T-helper 2 cell treated with Interferon-gamma antibody and Interleukin-4, amounts not matched to agents 5 μg/mL and 100 μg/mL, for 36 hours (primary cell): ENCODE measurements around the gene MYO1D.

Experiments used
- DNase-seq: peaks from one replicate; pipeline ENCODE4 v3.0.0; 2021; ENCODE audit warnings: low spot score
- H3K27ac Mint-ChIP-seq: one replicate; pipeline ENCODE4 v1.8.0; 2021; ENCODE audit warnings: mild to moderate bottlenecking, mixed read lengths
- H3K27me3 Mint-ChIP-seq: one replicate; pipeline ENCODE4 v1.8.0; 2021; ENCODE audit warnings: low read depth, mixed read lengths
- H3K36me3 Mint-ChIP-seq: one replicate; pipeline ENCODE4 v1.8.0; 2021; ENCODE audit warnings: low read depth, mixed read lengths
- H3K4me1 Mint-ChIP-seq: one replicate; pipeline ENCODE4 v1.8.0; 2021; ENCODE audit warnings: low read depth, mixed read lengths
- H3K4me3 Mint-ChIP-seq: one replicate; pipeline ENCODE4 v1.8.0; 2022; ENCODE audit warnings: mild to moderate bottlenecking, moderate library complexity, mixed read lengths
- H3K9me3 Mint-ChIP-seq: one replicate; pipeline ENCODE4 v1.8.0; 2021; ENCODE audit warnings: mixed read lengths

MYO1D gene

DNA sequence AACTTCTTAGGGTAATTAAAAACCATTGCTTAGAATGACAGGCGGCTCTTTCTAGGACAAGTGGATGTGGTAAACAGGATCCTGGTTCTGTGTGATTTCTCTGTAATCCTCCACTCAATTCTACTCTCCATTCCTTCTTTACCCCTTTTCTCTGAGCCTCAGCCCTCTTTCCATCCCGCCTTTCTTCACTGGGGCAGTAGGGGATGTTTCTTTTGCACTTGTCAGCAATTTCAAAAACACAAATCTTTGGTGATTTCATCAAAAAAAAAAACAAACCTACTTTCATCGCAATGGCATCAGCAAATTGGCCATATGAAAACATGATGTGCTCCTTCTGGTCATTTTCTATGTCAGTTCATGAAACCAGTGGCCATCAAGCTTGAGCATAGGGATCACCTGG is 285.5 kb downstream of the MYO1D start:
- peaks cover 7% of the 10 kb centered on the region for H3K4me1 Mint-ChIP-seq
- no peak overlapping the region for H3K27ac Mint-ChIP-seq
- H3K9me3 Mint-ChIP-seq, result no peaks in the 10 kb centered on the region
- H3K4me3 Mint-ChIP-seq, result no peak overlapping the region
- DNase-seq, result no peak
- H3K27me3 Mint-ChIP-seq, result no peaks in the 10 kb centered on the region
- no peaks in the 10 kb centered on the region for H3K36me3 Mint-ChIP-seq

DNA sequence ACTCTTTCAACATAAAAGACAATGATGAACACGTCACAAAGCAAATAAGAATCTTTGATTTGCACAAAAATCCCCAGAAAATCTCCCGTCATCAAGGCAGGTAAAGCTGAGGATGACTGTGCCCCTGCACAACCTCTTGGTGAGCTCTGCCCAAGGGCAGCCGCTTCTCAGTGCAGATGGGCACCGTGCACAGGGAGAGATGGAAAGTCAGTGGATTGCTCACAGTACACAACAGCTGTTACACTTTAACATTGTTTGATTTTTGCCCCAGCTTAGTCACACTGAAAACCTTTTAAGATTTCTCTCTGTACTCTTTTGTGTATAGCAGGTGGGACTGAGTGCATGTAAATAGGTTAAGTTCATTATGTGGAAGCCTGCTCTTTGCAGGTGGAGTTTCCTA is 285.9 kb downstream of the MYO1D start:
- Mint-ChIP-seq H3K4me3 (no peak overlapping the region), H3K9me3 (no peaks in the 10 kb centered on the region), H3K27me3 (no peaks in the 10 kb centered on the region), H3K4me1 (peaks cover 7% of the 10 kb centered on the region), H3K36me3 (no peaks in the 10 kb centered on the region), H3K27ac (no peak overlapping the region)
- DNase-seq, result no peak

DNA sequence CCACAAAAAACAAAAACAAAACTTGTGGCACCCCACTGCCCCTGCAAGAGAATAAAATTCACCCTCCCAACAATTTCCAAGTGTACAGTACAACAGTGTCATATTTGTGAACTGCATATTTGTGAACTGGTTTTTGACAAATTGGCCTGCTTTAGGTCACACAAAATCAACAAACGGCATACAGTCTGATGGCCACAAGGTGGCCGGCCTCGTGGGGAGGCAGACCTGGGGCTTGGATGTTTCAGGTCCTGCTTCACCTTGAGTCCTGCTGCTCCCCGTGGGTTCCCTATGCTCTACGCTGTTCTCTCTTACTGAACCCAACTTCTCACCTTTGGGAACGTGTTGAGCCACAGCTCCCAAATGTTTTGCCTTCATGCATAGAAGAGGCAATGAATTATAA is 287.9 kb downstream of the MYO1D start:
- no peak for DNase-seq
- no peaks in the 10 kb centered on the region for H3K4me1 Mint-ChIP-seq
- H3K27me3 Mint-ChIP-seq, result no peaks in the 10 kb centered on the region
- no peaks in the 10 kb centered on the region for H3K9me3 Mint-ChIP-seq
- H3K36me3 Mint-ChIP-seq, result no peaks in the 10 kb centered on the region
- no peak overlapping the region for H3K27ac Mint-ChIP-seq
- H3K4me3 Mint-ChIP-seq, result no peak overlapping the region

DNA sequence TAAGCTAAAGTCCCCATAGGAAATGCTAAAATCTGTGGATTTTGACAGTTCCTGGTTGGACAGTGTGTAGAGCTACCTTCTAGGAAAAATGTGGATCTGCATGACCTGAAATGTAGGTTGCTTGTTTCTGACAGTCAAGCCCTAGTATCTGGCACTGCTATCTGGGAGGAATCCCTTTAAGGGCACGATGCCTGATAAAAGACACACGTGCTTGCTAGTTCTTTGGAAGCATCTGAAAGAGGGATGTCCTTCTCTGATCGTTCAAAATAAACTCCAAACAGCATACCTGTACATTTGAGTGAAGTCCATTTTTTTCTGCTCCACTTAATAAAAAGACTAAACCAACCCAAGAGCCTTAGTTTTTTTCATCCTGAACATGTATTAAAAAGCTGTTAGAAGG is 288.8 kb downstream of the MYO1D start:
- no peaks in the 10 kb centered on the region for H3K27me3 Mint-ChIP-seq
- H3K4me3 Mint-ChIP-seq, result no peak overlapping the region
- H3K36me3 Mint-ChIP-seq, result peaks cover 2% of the 10 kb centered on the region
- no peaks in the 10 kb centered on the region for H3K4me1 Mint-ChIP-seq
- peaks cover 5% of the 10 kb centered on the region for H3K9me3 Mint-ChIP-seq
- no peak for DNase-seq
- H3K27ac Mint-ChIP-seq, result no peak overlapping the region

DNA sequence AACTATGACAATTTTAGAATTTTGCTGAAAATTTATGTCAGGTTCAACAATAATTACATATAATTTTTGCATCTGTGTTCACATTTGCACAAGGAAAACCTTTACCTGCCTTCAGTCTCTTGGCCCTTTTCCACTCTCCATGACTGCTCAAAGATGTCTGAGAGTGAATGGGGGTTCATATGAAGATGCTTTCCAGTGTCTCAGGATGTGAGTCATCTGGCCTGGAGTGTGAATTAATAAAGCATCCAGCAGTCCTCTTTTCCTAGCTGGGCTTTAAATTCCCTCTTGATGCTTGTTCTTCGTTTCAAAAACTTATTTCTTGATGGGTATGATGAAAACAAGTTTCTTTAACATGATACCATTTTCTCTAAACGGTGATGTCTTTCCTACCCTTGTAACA is 290.3 kb downstream of the MYO1D start:
- H3K27ac Mint-ChIP-seq, result no peak overlapping the region
- H3K4me1 Mint-ChIP-seq, result no peaks in the 10 kb centered on the region
- peaks cover 7% of the 10 kb centered on the region for H3K36me3 Mint-ChIP-seq
- H3K4me3 Mint-ChIP-seq, result no peak overlapping the region
- peaks cover 15% of the 10 kb centered on the region for H3K9me3 Mint-ChIP-seq
- DNase-seq, result no peak
- H3K27me3 Mint-ChIP-seq, result no peaks in the 10 kb centered on the region

DNA sequence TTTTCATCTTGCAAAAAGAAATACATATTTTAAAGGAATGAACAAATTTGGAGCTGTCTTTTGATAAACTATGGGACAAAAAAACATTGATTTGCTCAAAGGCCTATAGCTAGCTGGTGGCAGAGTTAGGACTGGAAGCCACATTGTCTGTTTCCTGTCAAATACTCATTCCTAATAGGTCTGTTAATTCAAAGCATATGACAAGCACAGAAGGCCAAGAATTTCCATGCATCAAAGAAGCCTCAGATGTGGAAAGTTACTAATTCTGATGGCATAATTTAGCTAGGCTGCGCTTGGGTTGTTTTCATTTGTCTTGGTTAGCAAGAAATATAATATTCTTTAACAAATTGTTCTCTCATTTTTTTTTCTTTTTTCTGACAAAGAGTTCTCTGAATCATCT is 292.1 kb downstream of the MYO1D start:
- no peak overlapping the region for H3K27ac Mint-ChIP-seq
- H3K4me3 Mint-ChIP-seq, result no peak overlapping the region

DNA sequence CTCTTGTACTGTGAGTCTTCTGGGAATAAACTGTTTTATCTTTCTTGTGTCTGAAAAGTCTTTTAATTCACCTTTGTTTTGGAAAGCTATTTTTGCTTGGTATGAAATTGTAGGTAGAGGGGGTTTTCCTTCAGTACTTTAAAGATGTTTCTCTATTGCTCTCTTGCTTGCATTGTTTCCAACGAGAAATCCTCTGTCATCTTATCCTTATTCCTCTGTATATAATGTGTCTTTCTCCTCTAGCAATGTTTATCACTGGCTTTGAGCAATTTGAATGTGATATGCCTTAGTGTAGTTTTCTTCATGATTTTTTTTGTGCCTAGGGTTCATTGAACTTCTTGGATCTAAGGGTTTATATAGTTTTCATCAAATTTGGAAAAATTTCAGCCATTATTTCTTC is 293.9 kb downstream of the MYO1D start:
- no peak overlapping the region for H3K4me3 Mint-ChIP-seq
- peaks cover 30% of the 10 kb centered on the region for H3K9me3 Mint-ChIP-seq
- H3K36me3 Mint-ChIP-seq, result peaks cover 9% of the 10 kb centered on the region
- no peaks in the 10 kb centered on the region for H3K4me1 Mint-ChIP-seq
- H3K27ac Mint-ChIP-seq, result no peak overlapping the region
- DNase-seq, result no peak
- H3K27me3 Mint-ChIP-seq, result peaks cover 9% of the 10 kb centered on the region

More for the DNA sequence above, 292.1 kb downstream of the MYO1D start:
- H3K9me3 Mint-ChIP-seq, result peaks cover 26% of the 10 kb centered on the region
- DNase-seq, result no peak
- H3K36me3 Mint-ChIP-seq, result peaks cover 9% of the 10 kb centered on the region
- no peaks in the 10 kb centered on the region for H3K4me1 Mint-ChIP-seq
- H3K27me3 Mint-ChIP-seq, result peaks cover 5% of the 10 kb centered on the region

DNA sequence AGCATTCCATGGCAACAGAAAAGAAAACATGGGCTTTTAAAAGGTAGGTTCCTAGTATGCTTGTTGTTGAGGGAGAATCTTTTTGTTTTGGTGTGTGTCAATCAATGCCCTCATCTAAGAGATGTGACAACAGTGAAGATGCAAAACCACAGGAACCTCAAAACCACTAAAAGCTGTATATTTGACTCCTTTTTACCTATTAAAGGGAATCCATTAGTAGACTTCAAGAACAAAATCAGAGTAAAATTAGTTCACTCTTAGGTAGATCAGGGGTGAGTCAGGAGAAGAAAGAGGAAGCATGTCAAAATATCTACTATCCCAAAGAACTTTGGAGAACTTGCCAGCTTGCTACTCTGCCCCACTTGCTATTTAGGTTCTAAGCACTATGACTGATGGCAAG is 301.1 kb downstream of the MYO1D start:
- Mint-ChIP-seq H3K36me3 (no peaks in the 10 kb centered on the region), H3K27me3 (peaks cover 4% of the 10 kb centered on the region), H3K4me1 (peaks cover 14% of the 10 kb centered on the region), H3K27ac (no peak overlapping the region), H3K4me3 (no peak overlapping the region), H3K9me3 (peaks cover 7% of the 10 kb centered on the region)
- no peak for DNase-seq

DNA sequence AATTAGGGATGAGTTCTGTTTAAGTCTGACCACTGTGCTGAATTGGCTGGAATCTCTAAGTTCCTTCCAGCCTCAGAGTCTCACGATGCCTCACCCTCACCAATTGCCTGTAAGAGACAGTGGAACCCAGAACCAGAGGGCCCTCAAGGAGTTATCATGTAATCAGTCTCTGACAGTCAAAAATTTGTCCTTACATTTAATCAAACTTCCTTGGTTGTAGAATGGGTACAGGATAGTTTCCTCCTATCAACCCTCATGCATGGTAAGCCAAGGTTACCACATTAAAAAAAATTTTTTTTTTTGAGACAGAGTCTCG is 306.9 kb downstream of the MYO1D start:
- Mint-ChIP-seq H3K9me3 (no peaks in the 10 kb centered on the region), H3K36me3 (no peaks in the 10 kb centered on the region), H3K4me1 (peaks cover 6% of the 10 kb centered on the region), H3K27ac (no peak overlapping the region), H3K27me3 (no peaks in the 10 kb centered on the region), H3K4me3 (no peak overlapping the region)
- DNase-seq, result no peak

DNA sequence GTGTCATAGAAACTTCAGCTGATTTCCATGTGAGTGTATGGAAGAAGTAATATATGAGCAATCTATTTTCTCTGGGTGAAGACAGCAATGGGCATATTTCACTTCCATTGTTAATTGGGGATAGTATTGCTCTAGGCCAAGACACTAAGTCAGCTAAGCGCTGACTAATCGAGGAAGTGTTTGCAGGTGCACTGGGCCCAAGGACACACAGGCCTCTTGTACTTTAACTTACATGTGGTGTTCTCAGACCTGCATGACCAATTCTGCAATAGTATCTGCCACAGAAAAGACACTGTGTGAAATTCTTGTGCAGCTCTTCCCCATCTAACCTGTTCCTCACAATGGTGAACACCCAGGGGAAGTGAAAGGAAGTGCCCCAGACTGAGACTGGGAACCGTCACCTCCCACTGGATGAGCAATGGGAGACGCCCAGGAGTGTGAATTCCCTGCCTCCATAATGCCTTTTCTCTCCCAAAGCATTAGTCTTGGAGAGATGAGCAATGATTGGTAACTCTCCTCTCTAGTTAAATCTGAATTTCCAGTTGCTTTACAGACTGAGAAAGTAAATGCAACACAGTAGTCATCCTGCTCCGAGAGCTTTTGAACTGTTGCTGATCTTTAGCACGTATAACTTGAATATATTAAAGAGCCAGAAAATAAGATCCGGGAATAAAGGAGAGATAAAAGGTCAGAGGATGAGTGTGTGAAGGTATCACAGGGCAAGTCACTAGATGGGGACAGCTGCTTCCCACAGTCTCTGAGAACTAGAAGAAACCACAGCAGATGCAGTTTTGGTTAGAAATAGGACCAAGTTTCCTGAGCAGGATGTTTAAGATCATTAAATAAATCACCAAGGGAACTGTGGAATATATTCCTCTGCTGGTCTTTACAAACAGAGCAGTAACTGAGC is 307.5 kb downstream of the MYO1D start:
- H3K4me3 Mint-ChIP-seq, result no peak overlapping the region
- H3K27ac Mint-ChIP-seq, result no peak overlapping the region
- H3K9me3 Mint-ChIP-seq, result no peaks in the 10 kb centered on the region
- DNase-seq, result no peak
- no peaks in the 10 kb centered on the region for H3K36me3 Mint-ChIP-seq
- peaks cover 5% of the 10 kb centered on the region for H3K4me1 Mint-ChIP-seq
- H3K27me3 Mint-ChIP-seq, result no peaks in the 10 kb centered on the region

DNA sequence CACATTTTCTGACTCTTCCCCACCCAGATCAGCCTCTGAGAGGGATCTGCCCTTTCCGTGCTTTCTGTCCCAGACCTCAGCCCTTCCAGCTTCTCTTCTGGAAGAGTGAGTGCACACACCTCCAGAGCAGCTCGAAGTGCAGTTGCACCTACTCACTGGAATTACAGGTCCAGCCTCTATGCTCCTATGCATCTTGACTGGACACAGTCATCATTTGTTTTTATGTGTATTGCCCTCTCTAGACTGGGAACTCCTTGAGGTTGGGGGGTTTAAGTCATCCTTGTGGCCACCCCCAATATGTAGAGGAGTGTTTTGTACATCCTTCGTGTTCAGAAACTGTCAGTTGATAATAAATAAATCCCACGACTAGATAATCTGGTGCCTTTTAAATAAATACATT is 308.2 kb downstream of the MYO1D start:
- DNase-seq, result no peak
- no peaks in the 10 kb centered on the region for H3K36me3 Mint-ChIP-seq
- no peaks in the 10 kb centered on the region for H3K27me3 Mint-ChIP-seq
- H3K9me3 Mint-ChIP-seq, result no peaks in the 10 kb centered on the region
- H3K27ac Mint-ChIP-seq, result no peak overlapping the region
- H3K4me3 Mint-ChIP-seq, result no peak overlapping the region
- peaks cover 10% of the 10 kb centered on the region for H3K4me1 Mint-ChIP-seq

DNA sequence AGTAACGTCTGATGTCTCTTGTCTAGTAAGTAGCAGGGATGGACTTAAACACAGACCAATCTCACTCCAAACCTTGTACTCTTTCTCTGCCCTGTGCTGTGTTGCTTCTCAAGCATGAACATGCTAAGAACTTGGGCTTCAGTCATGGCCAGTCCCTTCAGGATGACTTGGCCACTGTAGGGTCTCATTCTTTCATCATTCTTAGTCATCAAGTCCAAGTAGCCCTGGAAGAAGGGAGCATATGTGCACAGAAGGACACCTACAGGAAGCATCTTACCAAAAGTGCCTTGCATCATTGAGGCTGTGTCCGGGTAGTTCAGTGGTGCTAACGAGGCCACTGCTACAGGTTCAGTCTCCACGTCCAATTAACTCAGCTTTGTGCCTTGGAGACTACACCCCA is 309.4 kb downstream of the MYO1D start:
- Mint-ChIP-seq H3K9me3 (no peaks in the 10 kb centered on the region), H3K27ac (no peak overlapping the region), H3K4me1 (peaks cover 10% of the 10 kb centered on the region), H3K36me3 (no peaks in the 10 kb centered on the region), H3K4me3 (no peak overlapping the region), H3K27me3 (no peaks in the 10 kb centered on the region)
- DNase-seq, result no peak

DNA sequence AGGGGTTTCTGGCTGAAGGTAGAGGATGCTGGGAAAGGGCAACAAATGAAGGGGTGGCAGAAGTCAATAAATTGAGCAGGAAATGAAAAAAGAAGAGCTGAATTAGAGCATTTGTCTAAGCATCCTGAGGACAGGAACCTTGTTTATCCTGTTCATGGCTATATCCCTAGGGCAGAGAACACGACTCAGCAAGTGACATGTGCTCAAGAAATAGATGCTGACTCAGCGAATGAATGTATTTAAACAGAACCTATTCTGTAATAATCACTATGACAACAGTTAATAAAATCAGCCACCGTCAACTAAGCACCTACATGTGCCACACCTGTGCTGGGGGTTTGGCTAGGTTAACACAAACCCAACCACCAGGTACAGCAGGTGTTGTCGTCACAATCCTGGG is 309.8 kb downstream of the MYO1D start:
- no peak for DNase-seq
- no peaks in the 10 kb centered on the region for H3K27me3 Mint-ChIP-seq
- no peak overlapping the region for H3K27ac Mint-ChIP-seq
- H3K9me3 Mint-ChIP-seq, result no peaks in the 10 kb centered on the region
- H3K4me1 Mint-ChIP-seq, result peaks cover 10% of the 10 kb centered on the region
- H3K36me3 Mint-ChIP-seq, result no peaks in the 10 kb centered on the region
- no peak overlapping the region for H3K4me3 Mint-ChIP-seq

DNA sequence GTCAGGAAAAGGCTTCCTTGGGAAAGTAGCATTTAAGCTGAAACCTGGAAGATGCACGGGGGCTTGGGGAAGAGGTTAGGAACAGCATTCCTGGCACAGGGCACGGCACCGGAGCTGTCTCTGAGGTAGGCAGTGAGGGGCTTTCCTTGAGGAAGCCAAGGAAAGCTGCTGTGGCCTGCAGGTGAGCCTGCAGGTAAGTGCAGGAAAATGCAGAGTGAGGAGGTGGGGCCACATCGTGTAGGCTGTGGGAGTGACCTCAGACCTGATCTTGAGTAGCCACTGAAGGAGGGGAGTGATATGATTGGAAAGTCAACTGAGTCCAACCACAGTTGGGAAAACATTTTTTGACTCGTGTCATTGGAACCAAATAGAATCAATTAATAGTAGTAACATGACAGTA is 310.6 kb downstream of the MYO1D start:
- no peak overlapping the region for H3K27ac Mint-ChIP-seq
- DNase-seq, result no peak
- peaks cover 10% of the 10 kb centered on the region for H3K4me1 Mint-ChIP-seq
- H3K36me3 Mint-ChIP-seq, result no peaks in the 10 kb centered on the region
- H3K9me3 Mint-ChIP-seq, result no peaks in the 10 kb centered on the region
- H3K27me3 Mint-ChIP-seq, result no peaks in the 10 kb centered on the region
- H3K4me3 Mint-ChIP-seq, result no peak overlapping the region

DNA sequence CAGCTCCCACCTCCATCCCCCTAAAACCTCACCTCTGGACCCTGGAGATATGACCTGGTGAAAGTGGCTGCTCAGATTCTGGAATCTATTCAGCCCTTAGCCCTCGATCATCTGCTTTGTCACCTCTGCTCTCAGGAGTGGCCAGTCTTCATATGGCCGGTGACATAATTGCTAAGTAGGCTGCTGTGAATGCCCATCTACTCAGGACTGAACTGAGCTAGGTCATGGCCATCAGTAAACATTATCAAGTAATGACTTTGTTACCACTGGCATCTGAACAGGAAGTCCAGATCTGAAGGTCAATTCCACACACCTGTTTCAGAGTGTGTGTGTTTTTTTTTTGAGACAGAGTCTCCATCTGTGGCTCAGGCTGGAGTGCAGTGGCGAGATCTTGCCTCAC is 311.5 kb downstream of the MYO1D start:
- no peak for DNase-seq
- Mint-ChIP-seq H3K9me3 (no peaks in the 10 kb centered on the region), H3K4me1 (peaks cover 10% of the 10 kb centered on the region), H3K4me3 (no peak overlapping the region), H3K27ac (no peak overlapping the region), H3K27me3 (no peaks in the 10 kb centered on the region), H3K36me3 (no peaks in the 10 kb centered on the region)
